ENCODE data around the gene CELF6. TPM values are rescaled to one million over a fixed set of nuclear protein-coding genes. Genes with fewer than 3 reads are reported as not detected.
A peak's percentile ranks its signal among the peaks of the same experiment; 100 is the strongest.

CELF6 gene
- total RNA-seq (2021) (not detected in 2 replicates), Bru-seq, nascent RNA (not detected), BruChase-seq, experiment 1, labeled RNA remaining after a 2-hour chase (percentile 34 among the genes with signal in this experiment), BruChase-seq, experiment 2, labeled RNA remaining after a 6-hour chase (not detected)
- long read RNA-seq = 0 reads

DNA sequence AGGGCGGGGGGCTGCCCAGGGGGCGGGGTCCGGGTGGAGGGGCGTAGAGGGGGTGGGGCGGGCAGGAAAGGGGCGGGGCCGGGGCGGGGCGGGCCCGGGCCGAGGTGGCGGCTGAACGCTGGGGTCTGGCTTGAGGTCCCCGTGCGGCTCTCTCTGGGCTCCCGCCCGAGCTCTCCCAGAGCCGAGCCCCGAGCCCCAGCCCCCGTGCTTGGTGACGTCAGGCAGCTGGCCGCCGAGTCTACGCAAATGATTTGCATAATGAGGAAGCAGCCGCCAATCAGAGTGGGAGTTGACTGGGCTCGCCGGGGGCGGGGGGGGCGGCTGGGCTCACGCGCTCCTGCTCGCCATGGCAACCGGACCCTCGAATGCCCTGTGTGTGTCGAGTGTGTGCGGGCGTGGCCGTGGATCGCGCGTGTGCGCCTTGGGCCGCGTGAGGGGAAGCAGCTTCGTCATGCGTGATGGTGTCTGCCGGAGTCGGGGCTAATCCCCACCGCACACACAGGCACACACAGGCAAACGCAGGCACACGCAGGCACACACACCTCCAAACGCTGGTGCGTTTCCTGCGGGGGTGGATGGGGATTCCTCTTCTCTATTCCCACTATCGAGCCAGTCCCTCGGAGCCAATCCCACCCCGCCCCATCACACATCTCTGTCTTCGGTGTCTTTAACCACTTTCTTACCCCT is at the start of gene CELF6:
TSS of gene CELF6 (minus strand) at position 173 of the 687 bp plus-strand sequence. CDS start 283 bp downstream, outside the sequence.
- no peaks in the 10 kb centered on the region for H3K4me1 ChIP-seq (replicated peaks; ENCODE audit: insufficient read depth)
- ChIA-PET CTCF (interaction anchor here (0.6 kb wide), 1 partner anchor 101 kb away, joined by 3 read pairs; no protein-coding TSS in a partner anchor), POLR2A (ENCODE audit: unreplicated experiment) (no interaction called here)
- no peaks in the 10 kb centered on the region for H3K27me3 ChIP-seq (ENCODE audit: insufficient read depth, low read depth)
- no peaks in the 10 kb centered on the region; the same call in 1 of the 2 replicates for H3F3A ChIP-seq (ENCODE audit: insufficient read depth, low read depth)
- peak within 1 kb of the TSS; percentile 42; the same call in 1 of the 2 replicates for H3K4me3 ChIP-seq
- 0 out of 2 replicates have a peak, but pooled peaks cover 5% of the 10 kb centered on the region for H3K36me3 ChIP-seq (ENCODE audit: low read depth)
- no peak within 1 kb of the TSS for H3K27ac ChIP-seq
- H4K20me1 ChIP-seq (ENCODE audit: insufficient read depth) = no peaks in the 10 kb centered on the region
- no TSS peak for BruUV-seq (replicated peaks)
- peak within 1 kb of the TSS; percentile 68 for H3K4me2 ChIP-seq
- no peaks in the 10 kb centered on the region for H3K79me2 ChIP-seq (ENCODE audit: low read depth)
- TF ChIP-seq EZH2 (IDR thresholded peaks at IDR 0.05; ENCODE audit: low read depth) = no peak
- TF ChIP-seq CTCF (conservative IDR thresholded peaks at IDR 0.05) = no peak
- intact Hi-C loops (cut with micrococcal nuclease; ENCODE audit: unreplicated experiment) = no loop called here
- H2AFZ ChIP-seq = no peak within 1 kb of the TSS
- 0 out of 2 replicates have a peak, but pooled peaks cover 4% of the 10 kb centered on the region for H3K9me3 ChIP-seq (ENCODE audit: insufficient read depth, low read depth)
- H3K9me2 ChIP-seq (ENCODE audit: insufficient read depth) = no peaks in the 10 kb centered on the region
- peak; percentile 49 to 72 for DNase-seq

- POLR2A ChIA-PET (ENCODE audit: unreplicated experiment) = interaction anchor here (0.5 to 0.7 kb wide), 2 partner anchors 10 to 38 kb away, joined by 3 read pairs; no protein-coding TSS in a partner anchor
- no peak overlapping the region for H3K4me3 ChIP-seq
- no peaks in the 10 kb centered on the region for H3K4me1 ChIP-seq (replicated peaks; ENCODE audit: insufficient read depth)
- no peak for DNase-seq
- H3K27me3 ChIP-seq (ENCODE audit: insufficient read depth, low read depth) = no peaks in the 10 kb centered on the region
- no peaks in the 10 kb centered on the region for H3F3A ChIP-seq (ENCODE audit: insufficient read depth, low read depth)
- no TSS peak for BruUV-seq (replicated peaks)
- 0 out of 2 replicates have a peak, but pooled peaks cover 16% of the 10 kb centered on the region for H4K20me1 ChIP-seq (ENCODE audit: insufficient read depth)
- H3K79me2 ChIP-seq (ENCODE audit: low read depth) = peaks cover 17% of the 10 kb centered on the region
- no peaks in the 10 kb centered on the region for H3K36me3 ChIP-seq (ENCODE audit: low read depth)
- H2AFZ ChIP-seq = no peak overlapping the region
- no peak overlapping the region for H3K4me2 ChIP-seq
- intact Hi-C loops (cut with micrococcal nuclease; ENCODE audit: unreplicated experiment) = no loop called here
- CTCF ChIA-PET = no interaction called here
- no peak for TF ChIP-seq CTCF (conservative IDR thresholded peaks at IDR 0.05)
- no peak for TF ChIP-seq EZH2 (IDR thresholded peaks at IDR 0.05; ENCODE audit: low read depth)
- no peak overlapping the region for H3K27ac ChIP-seq
- no peaks in the 10 kb centered on the region for H3K9me3 ChIP-seq (ENCODE audit: insufficient read depth, low read depth)
- H3K9me2 ChIP-seq (ENCODE audit: insufficient read depth) = no peaks in the 10 kb centered on the region
Observed at GRCh38 chr15:72368899-72369298, 48.9 kb upstream of the CELF6 start.

GRCh38 chr15:72368325-72368724 is 48.4 kb upstream of the CELF6 start:
- no TSS peak for BruUV-seq (replicated peaks)
- H3F3A ChIP-seq (ENCODE audit: insufficient read depth, low read depth) = no peaks in the 10 kb centered on the region
- no peak overlapping the region for H3K27ac ChIP-seq
- H4K20me1 ChIP-seq (ENCODE audit: insufficient read depth) = 0 out of 2 replicates have a peak, but pooled peaks cover 16% of the 10 kb centered on the region
- TF ChIP-seq EZH2 (IDR thresholded peaks at IDR 0.05; ENCODE audit: low read depth) = no peak
- TF ChIP-seq CTCF (conservative IDR thresholded peaks at IDR 0.05) = no peak
- H3K4me2 ChIP-seq = no peak overlapping the region
- ChIA-PET POLR2A (ENCODE audit: unreplicated experiment) (interaction anchor here (0.5 kb wide), 1 partner anchor 37 kb away, joined by 3 read pairs; no protein-coding TSS in a partner anchor), CTCF (no interaction called here)
- H3K9me3 ChIP-seq (ENCODE audit: insufficient read depth, low read depth) = no peaks in the 10 kb centered on the region
- peaks cover 14% of the 10 kb centered on the region for H3K79me2 ChIP-seq (ENCODE audit: low read depth)
- DNase-seq = no peak
- H3K27me3 ChIP-seq (ENCODE audit: insufficient read depth, low read depth) = no peaks in the 10 kb centered on the region
- no peaks in the 10 kb centered on the region for H3K36me3 ChIP-seq (ENCODE audit: low read depth)
- H3K4me3 ChIP-seq = no peak overlapping the region
- H2AFZ ChIP-seq = no peak overlapping the region
- intact Hi-C loops (cut with micrococcal nuclease; ENCODE audit: unreplicated experiment) = no loop called here
- H3K4me1 ChIP-seq (replicated peaks; ENCODE audit: insufficient read depth) = no peaks in the 10 kb centered on the region
- H3K9me2 ChIP-seq (ENCODE audit: insufficient read depth) = no peaks in the 10 kb centered on the region

Measured in PC-9 (cell line).